Sigmoid colon (tissue), 7 donors: Measurements from ENCODE around the gene CORO1C. TPM values are rescaled to one million over a fixed set of nuclear protein-coding genes. Genes with fewer than 3 reads are reported as not detected.

ENCODE experiments used
- DNase-seq: peaks from one replicate; pipeline ENCODE4 v3.0.0-alpha.2; 2019
- H3K27ac ChIP-seq, 4 donors: fragments of 200-600 bp; sonication (generic); one replicate each; pipeline ENCODE4 v1.5.1; 2016 to 2019; ENCODE audit warnings: mild to moderate bottlenecking in 1 of 4
- H3K27me3 ChIP-seq, 3 donors: fragments of 200-600 bp; sonication (generic); one replicate each; pipeline ENCODE4 v1.5.1; 2019; ENCODE audit warnings: mild to moderate bottlenecking in 1 of 3
- H3K36me3 ChIP-seq, 4 donors: fragments of 200-600 bp; sonication (generic); one replicate each; pipeline ENCODE4 v1.5.1; 2016 to 2019
- H3K4me1 ChIP-seq, 4 donors: fragments of 200-600 bp; sonication (generic); one replicate each; pipeline ENCODE4 v1.5.1; 2017 to 2019
- H3K4me3 ChIP-seq, 4 donors: fragments of 200-600 bp; sonication (generic); one replicate each; pipeline ENCODE4 v1.5.1; 2017 to 2019; ENCODE audit warnings: mild to moderate bottlenecking in 2 of 4, moderate library complexity in 1 of 4
- H3K9me3 ChIP-seq, 4 donors: fragments of 200-600 bp in 3 of 4; sonication (generic) in 3 of 4; one replicate each; pipeline versions ENCODE4 v1.5.1 to v1.6.1; 2013 to 2019
- CTCF ChIP-seq, 4 experiments: fragments of 450-650 bp in 3 of 4; fragments of 200-600 bp in 1 of 4; IDR thresholded peaks; one replicate each; pipeline ENCODE4 v1.5.1; 2016 to 2019; ENCODE audit warnings: antibody characterized with exemption in 4 of 4, mild to moderate bottlenecking in 3 of 4, moderate library complexity in 2 of 4
- EP300 ChIP-seq, 4 donors: sonication (generic); formaldehyde crosslinking; IDR thresholded peaks; one replicate each; pipeline ENCODE4 v1.6.1; 2017; ENCODE audit warnings: antibody characterized with exemption in 4 of 4
- POLR2A ChIP-seq, 2 donors: fragments of 450-650 bp; IDR thresholded peaks; one replicate each; pipeline ENCODE4 v1.6.1; 2016; ENCODE audit warnings: antibody characterized with exemption in 2 of 2, mild to moderate bottlenecking in 2 of 2, moderate library complexity in 2 of 2
- POLR2AphosphoS5 ChIP-seq, 4 donors: sonication (generic); formaldehyde crosslinking; IDR thresholded peaks; one replicate each; pipeline ENCODE4 v1.6.1; 2017; ENCODE audit warnings: antibody characterized with exemption in 4 of 4
- WGBS, 2 donors: extraction: QIAGEN DNeasy Blood & Tissue Kit; methylation state at CpG; one replicate each; pipeline ENCODE4 v1.1.7; 2013; 5-methylcytosine and 5-hydroxymethylcytosine counted together
- intact Hi-C: fragments of 100-400 bp; cut with DNase I; formaldehyde crosslinking; loops from one replicate; pipeline ENCODE4 v1.15.1; 2023
- polyA plus RNA-seq, 3 donors: library from polyadenylated mRNA; stranded (reverse); fragments of 200-250 nt; gene quantifications; one replicate each; pipeline ENCODE4 v1.2.3, GENCODE V29; 2013
- total RNA-seq, 4 donors: library from RNA; depleted of rRNA; stranded (reverse); fragments of >200 nt; gene quantifications; one replicate each; pipeline ENCODE4 v1.1.0, GENCODE V29; 2016
- donor health status: healthy with polysubstance abuse.
- donor health status: Bipolar disorder and iron deficiency.
- donor health status: healthy.

Gene CORO1C
- total and polyA plus RNA-seq, 7 donors, result 38.4 to 569 (median 247) TPM

GRCh38 chr12:108604208-108604941, 126.9 kb downstream of the CORO1C start:
- intact Hi-C loops, result no loop called here
- no peaks in the 10 kb centered on the region for H3K36me3 ChIP-seq
- 39 to 64% methylated on average over 14 of the region's 14 CpGs for WGBS, 2 donors

GRCh38 chr12:108603743-108604142, 127.6 kb downstream of the CORO1C start:
- Histone ChIP-seq H3K9me3 (no peaks in the 10 kb centered on the region), H3K4me3 (no peak overlapping the region), H3K36me3 (no peaks in the 10 kb centered on the region), H3K27me3 (no peaks in the 10 kb centered on the region), H3K4me1 (no peaks in the 10 kb centered on the region), H3K27ac (no peak overlapping the region)
- 72 to 86% methylated on average over 4 of the region's 4 CpGs for WGBS, 2 donors
- intact Hi-C loops, result no loop called here
- DNase-seq, result no peak
- TF ChIP-seq POLR2A (IDR thresholded peaks at IDR 0.05) (no peak), POLR2AphosphoS5 (IDR thresholded peaks at IDR 0.05) (no peak), CTCF (IDR thresholded peaks at IDR 0.05) (no peak), EP300 (IDR thresholded peaks at IDR 0.05) (no peak)

More at GRCh38 chr12:108604208-108604941, 126.9 kb downstream of the CORO1C start:
- Histone ChIP-seq H3K4me3 (no peak overlapping the region), H3K9me3 (no peaks in the 10 kb centered on the region), H3K27ac (no peak overlapping the region), H3K27me3 (no peaks in the 10 kb centered on the region), H3K4me1 (peaks cover 0 to 1% (median under 1%) of the 10 kb centered on the region in 4 donors)
- TF ChIP-seq EP300 (IDR thresholded peaks at IDR 0.05) (no peak), CTCF (IDR thresholded peaks at IDR 0.05) (no peak), POLR2AphosphoS5 (IDR thresholded peaks at IDR 0.05) (no peak), POLR2A (IDR thresholded peaks at IDR 0.05) (no peak)
- DNase-seq, result no peak

- no peak for DNase-seq
- intact Hi-C loops, result no loop called here
- H3K9me3 ChIP-seq, result no peaks in the 10 kb centered on the region
- no peak overlapping the region for H3K27ac ChIP-seq
- no peaks in the 10 kb centered on the region for H3K36me3 ChIP-seq
- H3K4me3 ChIP-seq, result no peak overlapping the region
- no peaks in the 10 kb centered on the region for H3K27me3 ChIP-seq
- no peak for TF ChIP-seq POLR2A (IDR thresholded peaks at IDR 0.05)
- no peak for TF ChIP-seq CTCF (IDR thresholded peaks at IDR 0.05)
- no peak for TF ChIP-seq EP300 (IDR thresholded peaks at IDR 0.05)
- TF ChIP-seq POLR2AphosphoS5 (IDR thresholded peaks at IDR 0.05), result no peak
- no peaks in the 10 kb centered on the region for H3K4me1 ChIP-seq
- 89 to 91% methylated on average over 15 of the region's 15 CpGs for WGBS, 2 donors
These were observed 128.2 kb downstream of the CORO1C start for GRCh38 chr12:108602976-108603704.

DNA sequence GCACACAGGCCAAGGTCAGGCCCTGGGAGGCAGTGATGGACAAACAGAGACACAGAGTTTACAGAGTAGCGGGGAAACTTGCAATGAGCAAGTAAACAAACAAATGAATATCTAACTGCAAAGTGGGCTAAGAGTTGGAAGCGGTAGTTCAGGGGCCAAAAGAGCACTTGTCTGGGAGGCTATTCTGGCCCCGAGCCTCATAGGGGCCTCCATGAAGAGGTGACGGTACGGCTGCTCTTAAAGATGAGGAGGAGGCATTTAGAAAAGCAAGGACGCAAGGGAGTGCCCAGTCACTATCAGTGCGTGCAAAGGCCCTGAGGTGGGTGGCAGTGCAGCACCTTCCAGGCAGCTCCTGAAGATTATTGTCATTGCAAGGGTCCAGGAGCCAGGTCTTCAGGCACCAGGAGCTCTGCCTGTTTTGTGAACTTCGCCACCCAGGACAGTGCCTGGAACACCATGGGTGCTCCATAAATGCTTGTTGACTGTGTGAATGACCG, 129.1 kb downstream of the CORO1C start:
- Histone ChIP-seq H3K36me3 (no peaks in the 10 kb centered on the region), H3K4me1 (no peaks in the 10 kb centered on the region), H3K4me3 (no peak overlapping the region), H3K27me3 (no peaks in the 10 kb centered on the region), H3K9me3 (no peaks in the 10 kb centered on the region), H3K27ac (no peak overlapping the region)
- no peak for TF ChIP-seq CTCF (IDR thresholded peaks at IDR 0.05)
- no peak for TF ChIP-seq POLR2AphosphoS5 (IDR thresholded peaks at IDR 0.05)
- TF ChIP-seq POLR2A (IDR thresholded peaks at IDR 0.05), result no peak
- TF ChIP-seq EP300 (IDR thresholded peaks at IDR 0.05), result no peak
- WGBS, 2 donors, result 91 to 93% methylated on average over 9 of the region's 9 CpGs
- intact Hi-C loops, result no loop called here
- no peak for DNase-seq
